Parietal lobe (tissue), 1 donor: ENCODE data around the gene ELOVL6. TPM values are rescaled to one million over a fixed set of nuclear protein-coding genes. Genes with fewer than 3 reads are reported as not detected.

Source experiments
- total RNA-seq: library from RNA; depleted of rRNA; stranded (reverse); fragments of >200 nt; gene quantifications from one replicate; pipeline ENCODE4 v1.2.3, GENCODE V29; 2014

Gene ELOVL6, protein sequence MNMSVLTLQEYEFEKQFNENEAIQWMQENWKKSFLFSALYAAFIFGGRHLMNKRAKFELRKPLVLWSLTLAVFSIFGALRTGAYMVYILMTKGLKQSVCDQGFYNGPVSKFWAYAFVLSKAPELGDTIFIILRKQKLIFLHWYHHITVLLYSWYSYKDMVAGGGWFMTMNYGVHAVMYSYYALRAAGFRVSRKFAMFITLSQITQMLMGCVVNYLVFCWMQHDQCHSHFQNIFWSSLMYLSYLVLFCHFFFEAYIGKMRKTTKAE
- 38.5 TPM for total RNA-seq

GRCh38 chr4:110198435-110199416 lies at the start of gene ELOVL6:
ELOVL6 (minus strand) TSS chr4:110198615; CDS start chr4:110198335, 280 bp downstream.

